IMR-90 (cell line): ENCODE results near the gene KLHL30. TPM values are rescaled to one million over a fixed set of nuclear protein-coding genes. Genes with fewer than 3 reads are reported as not detected.

Experiments used
- ATAC-seq: fragments of 200-7000 bp; cut with Tn5 transposase; 2 replicates; pipeline ENCODE4 v1.9.1; 2020; ENCODE audit warnings: low read depth, mild to moderate bottlenecking, moderate library complexity
- BruUV-seq: library from RNA; stranded (reverse); fragments of 400-500 nt; replicated peaks from 2 replicates; lab custom pipeline; 2021; lab: Mats Ljungman, UMichigan
- CTCF ChIA-PET: fragments of 300-600 bp; formaldehyde crosslinking; extraction: SDS; loops from one replicate; lab custom pipeline; 2021; ENCODE audit warnings: antibody characterized with exemption; lab: Yijun Ruan, JAX
- POLR2A ChIA-PET: fragments of 300-600 bp; sonication (Branson Sonifier 250); formaldehyde crosslinking; loops from one replicate; lab custom pipeline; 2022; ENCODE audit warnings: antibody characterized with exemption; ENCODE audit not compliant: unreplicated experiment; lab: Charles Lee
- DNase-seq: peaks from one replicate; pipeline ENCODE4 v3.0.0; 2013
- H2AFZ ChIP-seq: replicated peaks from 2 replicates; pipeline ENCODE3; 2013; ENCODE audit warnings: low read length, mild to moderate bottlenecking; ENCODE audit not compliant: poor library complexity
- H2AK5ac ChIP-seq: 2 replicates; pipeline ENCODE4 v1.6.1; 2013; ENCODE audit warnings: low read depth, low read length, inconsistent platforms
- H2AK9ac ChIP-seq: replicated peaks from 2 replicates; pipeline ENCODE3; 2013; ENCODE audit warnings: mild to moderate bottlenecking, low read depth, low read length, moderate library complexity; ENCODE audit not compliant: poor library complexity
- H2BK120ac ChIP-seq: 2 replicates; pipeline ENCODE4 v1.6.1; 2013; ENCODE audit warnings: low read depth, low read length, inconsistent platforms
- H2BK15ac ChIP-seq: 3 replicates; pipeline ENCODE4 v1.6.1; 2013; ENCODE audit warnings: low read depth, low read length, inconsistent platforms
- H2BK20ac ChIP-seq: 2 replicates; pipeline ENCODE4 v1.6.1; 2013; ENCODE audit warnings: low read depth, mild to moderate bottlenecking, inconsistent platforms, low read length, moderate library complexity
- H2BK5ac ChIP-seq: 2 replicates; pipeline ENCODE4 v1.6.1; 2013; ENCODE audit warnings: mild to moderate bottlenecking, low read depth, low read length, inconsistent platforms; ENCODE audit not compliant: poor library complexity, severe bottlenecking
- H3K14ac ChIP-seq: replicated peaks from 2 replicates; pipeline ENCODE4 v1.6.1; 2013; ENCODE audit warnings: low read depth, low read length, inconsistent platforms
- H3K18ac ChIP-seq: 2 replicates; pipeline ENCODE4 v1.6.1; 2013; ENCODE audit warnings: low read depth, low read length, control low read depth
- H3K23ac ChIP-seq: 2 replicates; pipeline ENCODE4 v1.6.1; 2013; ENCODE audit warnings: low read depth, low read length, inconsistent platforms
- H3K27ac ChIP-seq: 2 replicates; pipeline ENCODE4 v1.5.1; 2013; ENCODE audit warnings: mild to moderate bottlenecking, control low read depth, low read length; ENCODE audit not compliant: insufficient read depth
- H3K27me3 ChIP-seq: 2 replicates; pipeline ENCODE4 v1.6.1; 2013; ENCODE audit warnings: low read length; ENCODE audit not compliant: control insufficient read depth, insufficient read depth
- H3K36me3 ChIP-seq: 2 replicates; pipeline ENCODE4 v1.6.1; 2013; ENCODE audit warnings: low read length, mixed read lengths; ENCODE audit not compliant: control insufficient read depth, insufficient read depth
- H3K4ac ChIP-seq: 2 replicates; pipeline ENCODE4 v1.6.1; 2013; ENCODE audit warnings: low read depth, low read length, inconsistent platforms
- H3K4me1 ChIP-seq: 2 replicates; pipeline ENCODE4 v1.6.1; 2013; ENCODE audit warnings: low read length, mixed read lengths; ENCODE audit not compliant: control insufficient read depth, insufficient read depth
- H3K4me2 ChIP-seq: 2 replicates; pipeline ENCODE4 v1.6.1; 2013; ENCODE audit warnings: low read depth, mild to moderate bottlenecking, control low read depth, low read length, moderate library complexity
- H3K4me3 ChIP-seq: 2 replicates; pipeline ENCODE4 v1.5.1; 2013; ENCODE audit warnings: low read depth, mild to moderate bottlenecking, control low read depth, low read length, moderate library complexity; ENCODE audit not compliant: insufficient read depth
- H3K56ac ChIP-seq: 2 replicates; pipeline ENCODE4 v1.6.1; 2013; ENCODE audit warnings: low read length, inconsistent platforms; ENCODE audit not compliant: insufficient read depth; ENCODE audit errors: extremely low read depth
- H3K79me1 ChIP-seq, 2 experiments: 2 replicates each; pipeline ENCODE4 v1.6.1; 2013; ENCODE audit warnings: low read length in 2 of 2, inconsistent platforms in 1 of 2, low read depth in 1 of 2
- H3K9ac ChIP-seq: 2 replicates; pipeline ENCODE4 v1.6.1; 2013; ENCODE audit warnings: low read depth, low read length, control low read depth
- H3K9me1 ChIP-seq: 2 replicates; pipeline ENCODE4 v1.6.1; 2013; ENCODE audit warnings: low read length, inconsistent platforms; ENCODE audit not compliant: insufficient read depth
- H3K9me3 ChIP-seq: 2 replicates; pipeline ENCODE4 v1.6.1; 2013; ENCODE audit warnings: low read length; ENCODE audit not compliant: control insufficient read depth, insufficient read depth
- H4K20me1 ChIP-seq: 2 replicates; pipeline ENCODE4 v1.6.1; 2013; ENCODE audit warnings: low read length, inconsistent platforms; ENCODE audit not compliant: insufficient read depth
- H4K5ac ChIP-seq: 2 replicates; pipeline ENCODE4 v1.6.1; 2013; ENCODE audit warnings: mild to moderate bottlenecking, low read depth, low read length, control low read depth
- H4K8ac ChIP-seq, 2 experiments: 2 replicates each; pipeline ENCODE4 v1.6.1; 2013; ENCODE audit warnings: low read depth in 2 of 2, low read length in 2 of 2, control low read depth in 1 of 2, inconsistent platforms in 1 of 2
- H4K91ac ChIP-seq: 2 replicates; pipeline ENCODE4 v1.6.1; 2013; ENCODE audit warnings: low read depth, low read length, inconsistent platforms; ENCODE audit not compliant: insufficient read depth
- BHLHE40 ChIP-seq: fragments of 150-350 bp; IDR thresholded peaks from 2 replicates; pipeline ENCODE4 v1.6.1; 2016; ENCODE audit warnings: mild to moderate bottlenecking, low read depth, low read length
- CEBPB ChIP-seq: IDR thresholded peaks from 2 replicates; pipeline ENCODE4 v1.6.1; 2012; ENCODE audit warnings: low read depth, low read length, improper control_type of control experiment
- CHD1 ChIP-seq: IDR thresholded peaks from 2 replicates; pipeline ENCODE4 v1.6.1; 2012; ENCODE audit warnings: low read depth, low read length, improper control_type of control experiment
- CTCF ChIP-seq: conservative IDR thresholded peaks from 2 replicates; pipeline ENCODE4 v1.5.1; 2012; ENCODE audit warnings: mild to moderate bottlenecking, low read depth, low read length, improper control_type of control experiment
- ELK1 ChIP-seq: fragments of 150-350 bp; IDR thresholded peaks from 2 replicates; pipeline ENCODE4 v1.6.1; 2016; ENCODE audit warnings: low read depth, mild to moderate bottlenecking, low read length, moderate library complexity, borderline replicate concordance
- MAFK ChIP-seq: IDR thresholded peaks from 2 replicates; pipeline ENCODE4 v1.6.1; 2012; ENCODE audit warnings: low read depth, low read length, improper control_type of control experiment
- MAZ ChIP-seq: IDR thresholded peaks from 2 replicates; pipeline ENCODE4 v1.6.1; 2012; ENCODE audit warnings: low read depth, mild to moderate bottlenecking, low read length, improper control_type of control experiment, moderate library complexity, borderline replicate concordance
- MXI1 ChIP-seq: IDR thresholded peaks from 2 replicates; pipeline ENCODE4 v1.6.1; 2012; ENCODE audit warnings: low read depth, mild to moderate bottlenecking, low read length, moderate library complexity, borderline replicate concordance
- NFE2L2 ChIP-seq: fragments of 150-350 bp; IDR thresholded peaks from 2 replicates; pipeline ENCODE4 v1.6.1; 2016; ENCODE audit warnings: low read depth, mild to moderate bottlenecking, low read length
- POLR2A ChIP-seq: IDR thresholded peaks from 2 replicates; pipeline ENCODE4 v1.6.1; 2012; ENCODE audit warnings: mild to moderate bottlenecking, low read depth, low read length
- RAD21 ChIP-seq: IDR thresholded peaks from 2 replicates; pipeline ENCODE4 v1.6.1; 2012; ENCODE audit warnings: low read length, improper control_type of control experiment
- RCOR1 ChIP-seq: IDR thresholded peaks from 2 replicates; pipeline ENCODE4 v1.6.1; 2012; ENCODE audit warnings: mild to moderate bottlenecking, low read length, improper control_type of control experiment; ENCODE audit not compliant: insufficient replicate concordance
- RFX5 ChIP-seq: IDR thresholded peaks from 2 replicates; pipeline ENCODE4 v1.8.0; 2012; ENCODE audit warnings: low read depth, mild to moderate bottlenecking, low read length, moderate library complexity
- USF2 ChIP-seq: fragments of 150-350 bp; IDR thresholded peaks from 2 replicates; pipeline ENCODE4 v1.6.1; 2017; ENCODE audit warnings: mild to moderate bottlenecking, antibody characterized with exemption, low read length, low read depth
- WGBS, 2 experiments: methylation state at CpG; one replicate each; pipeline versions ENCODE4 v1.1.5 to v1.1.7; 2013; ENCODE audit warnings: missing lambda C conversion rate in 2 of 2; ENCODE audit not compliant: insufficient read length in 1 of 2; ENCODE audit errors: extremely low coverage in 2 of 2; 5-methylcytosine and 5-hydroxymethylcytosine counted together
- dilution Hi-C: fragments of 300-500 bp; cut with HindIII; formaldehyde crosslinking; loops from one replicate; pipeline ENCODE4 v1.14.3; 2018; ENCODE audit warnings: low sequenced_read_pairs; ENCODE audit not compliant: unreplicated experiment
- in situ Hi-C: fragments of 300-500 bp; cut with MboI; formaldehyde crosslinking; loops from 3 replicates; pipeline ENCODE4 v1.14.3; 2019; ENCODE audit warnings: low sequenced_read_pairs, inconsistent platforms, mixed read lengths
- intact Hi-C: fragments of 100-400 bp; cut with micrococcal nuclease; formaldehyde crosslinking; loops from 2 replicates; pipeline ENCODE4 v1.10.0; 2022
- polyA plus RNA-seq, 3 experiments: library from polyadenylated mRNA; depleted of rRNA; stranded (reverse); fragments of >200 nt; gene quantifications; 2 replicates each; pipeline ENCODE4 v1.2.3, GENCODE V29; 2012; ENCODE audit warnings: low replicate concordance in 1 of 3
- total RNA-seq: library from RNA; depleted of rRNA; stranded (reverse); fragments of >200 nt; gene quantifications from 2 replicates; pipeline ENCODE4 v1.2.3, GENCODE V29; 2012

The KLHL30 gene
- total and polyA plus RNA-seq, 2 of the 4 experiments (the other 2 are of a cell fraction) = under 0.01 to 0.03 TPM

DNA sequence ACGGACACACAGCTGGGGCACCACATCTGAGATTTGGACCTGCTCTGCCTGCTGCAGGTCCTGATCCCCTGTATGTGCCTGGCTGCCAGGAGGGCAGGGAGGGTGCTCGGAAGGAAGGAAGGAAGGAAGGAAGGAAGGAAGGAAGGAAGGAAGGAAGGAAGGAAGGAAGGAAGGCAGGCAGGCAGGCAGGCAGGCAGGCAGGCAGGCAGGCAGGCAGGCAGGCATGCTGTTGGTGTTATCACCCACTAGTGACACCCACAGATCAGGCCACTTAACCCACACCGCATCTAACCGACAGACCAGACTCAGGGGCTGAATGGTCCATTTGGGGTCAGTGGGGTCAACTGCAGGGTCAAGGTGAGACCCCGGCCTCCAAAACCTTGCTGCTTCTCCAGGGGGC is 5.8 kb downstream of the KLHL30 start (continued):
- TF ChIP-seq MXI1 (no peak), MAZ (no peak), CEBPB (no peak), BHLHE40 (no peak), MAFK (no peak)

DNA sequence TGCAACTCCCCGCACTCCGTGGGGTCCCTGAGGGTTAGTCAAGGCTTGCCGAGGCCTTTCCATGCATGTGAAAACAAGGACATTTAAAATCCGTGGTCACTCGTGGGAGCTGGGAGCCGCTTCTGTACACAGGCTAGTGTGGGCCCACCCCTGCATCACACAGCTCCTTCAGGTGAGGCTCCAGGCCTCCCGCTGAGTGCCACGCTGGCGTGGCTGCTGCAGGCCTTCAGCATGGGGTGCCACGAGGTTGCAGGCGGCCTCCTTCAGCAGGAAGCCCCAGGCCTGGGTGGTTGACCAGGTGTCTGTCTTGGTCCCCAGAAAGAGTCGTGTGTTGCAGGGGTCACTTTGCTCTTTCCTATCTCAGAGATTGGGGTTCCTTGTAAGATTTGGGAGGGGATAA is 6.6 kb downstream of the KLHL30 start:
- no TSS peak for BruUV-seq
- H3K9me1 ChIP-seq = 0 out of 2 replicates have a peak, but pooled peaks cover 10% of the 10 kb centered on the region
- H3K4me2 ChIP-seq = no peak overlapping the region
- no peak overlapping the region for H2BK5ac ChIP-seq
- H3K14ac ChIP-seq = no peak overlapping the region
- no peak overlapping the region for H2AK9ac ChIP-seq
- no peaks in the 10 kb centered on the region for H3K36me3 ChIP-seq
- no peak overlapping the region for H3K23ac ChIP-seq
- ATAC-seq = no peak
- in situ Hi-C loops = no loop called here
- H4K20me1 ChIP-seq = no peaks in the 10 kb centered on the region
- peak overlapping the region; percentile 90; the same call in 1 of the 3 replicates for H2BK15ac ChIP-seq
- peak overlapping the region; percentile 63 for H2AFZ ChIP-seq
- H3K9ac ChIP-seq = no peak overlapping the region
- no peak overlapping the region for H3K4me3 ChIP-seq
- 0 out of 2 replicates have a peak overlapping the region, but pooled peaks have one; percentile 98 for H3K4ac ChIP-seq
- no peak overlapping the region for H3K27ac ChIP-seq
- H4K8ac ChIP-seq = 0 out of 4 replicates have a peak overlapping the region, but pooled peaks of 1 of the 2 experiments have one; percentile 83
- H3K4me1 ChIP-seq = peaks cover 17% of the 10 kb centered on the region
- H2AK5ac ChIP-seq = peak overlapping the region; percentile 85
- intact Hi-C loops = no loop called here
- H4K5ac ChIP-seq = no peak overlapping the region
- peak overlapping the region; percentile 95 for H2BK120ac ChIP-seq
- CTCF ChIA-PET = no interaction called here
- no peak overlapping the region for H3K56ac ChIP-seq
- no peaks in the 10 kb centered on the region for H3K9me3 ChIP-seq
- H3K27me3 ChIP-seq = no peaks in the 10 kb centered on the region
- no peaks in the 10 kb centered on the region for H3K79me1 ChIP-seq
- DNase-seq = no peak
- H4K91ac ChIP-seq = peak overlapping the region; percentile 86
- H2BK20ac ChIP-seq = peak overlapping the region; percentile 25; the same call in 1 of the 2 replicates
- dilution Hi-C loops = no loop called here
- 94% methylated on average over 10 of the region's 12 CpGs; no CpG with 5 or more reads in 1 of the 2 experiments for WGBS, 2 experiments
- POLR2A ChIA-PET = no interaction called here
- H3K18ac ChIP-seq = no peak overlapping the region
- TF ChIP-seq CTCF (no peak), ELK1 (no peak), RCOR1 (no peak), MAFK (no peak), BHLHE40 (no peak), POLR2A (no peak), RFX5 (no peak), RAD21 (no peak), USF2 (no peak), CHD1 (no peak), CEBPB (no peak), NFE2L2 (no peak), MXI1 (no peak)
